ENCODE measurements around the gene OR2AG1.

OR2AG1 gene

DNA sequence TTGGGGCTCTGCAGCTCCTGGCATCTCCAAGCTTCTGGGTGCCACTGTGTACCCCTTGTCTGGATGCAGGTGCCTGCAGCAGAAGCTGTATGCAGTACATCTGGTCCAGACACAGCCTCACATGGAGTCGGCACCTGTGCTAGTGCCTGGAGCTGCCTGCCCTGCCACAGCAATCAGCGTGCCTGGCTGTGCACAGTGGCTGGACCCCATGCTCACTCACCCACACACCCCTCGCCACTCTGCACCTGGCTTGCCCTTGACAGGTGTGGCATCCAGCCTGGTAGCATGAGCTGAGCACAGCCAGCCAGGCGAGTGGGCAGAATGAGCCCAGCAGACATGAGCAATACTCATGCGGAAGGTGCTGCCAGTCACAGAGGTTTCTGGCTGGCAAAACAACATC is 36.1 kb downstream of the OR2AG1 start:
- TF ChIP-seq, protein P1, sequence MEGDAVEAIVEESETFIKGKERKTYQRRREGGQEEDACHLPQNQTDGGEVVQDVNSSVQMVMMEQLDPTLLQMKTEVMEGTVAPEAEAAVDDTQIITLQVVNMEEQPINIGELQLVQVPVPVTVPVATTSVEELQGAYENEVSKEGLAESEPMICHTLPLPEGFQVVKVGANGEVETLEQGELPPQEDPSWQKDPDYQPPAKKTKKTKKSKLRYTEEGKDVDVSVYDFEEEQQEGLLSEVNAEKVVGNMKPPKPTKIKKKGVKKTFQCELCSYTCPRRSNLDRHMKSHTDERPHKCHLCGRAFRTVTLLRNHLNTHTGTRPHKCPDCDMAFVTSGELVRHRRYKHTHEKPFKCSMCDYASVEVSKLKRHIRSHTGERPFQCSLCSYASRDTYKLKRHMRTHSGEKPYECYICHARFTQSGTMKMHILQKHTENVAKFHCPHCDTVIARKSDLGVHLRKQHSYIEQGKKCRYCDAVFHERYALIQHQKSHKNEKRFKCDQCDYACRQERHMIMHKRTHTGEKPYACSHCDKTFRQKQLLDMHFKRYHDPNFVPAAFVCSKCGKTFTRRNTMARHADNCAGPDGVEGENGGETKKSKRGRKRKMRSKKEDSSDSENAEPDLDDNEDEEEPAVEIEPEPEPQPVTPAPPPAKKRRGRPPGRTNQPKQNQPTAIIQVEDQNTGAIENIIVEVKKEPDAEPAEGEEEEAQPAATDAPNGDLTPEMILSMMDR (IDR thresholded peaks at IDR 0.05; ENCODE audit: insufficient read depth, low read length, poor library complexity, severe bottlenecking): no peak
- DNase-seq (ENCODE audit: extremely low read depth, insufficient read length): no peak
- no peaks in the 10 kb centered on the region for H3K36me3 ChIP-seq (ENCODE audit: control insufficient read depth, insufficient read depth, low read length)
- no peaks in the 10 kb centered on the region for H3K27me3 ChIP-seq (replicated peaks; ENCODE audit: control insufficient read depth, insufficient read depth, low read length)
- H3K4me3 ChIP-seq (replicated peaks; ENCODE audit: low read depth, low read length): no peak overlapping the region

DNA sequence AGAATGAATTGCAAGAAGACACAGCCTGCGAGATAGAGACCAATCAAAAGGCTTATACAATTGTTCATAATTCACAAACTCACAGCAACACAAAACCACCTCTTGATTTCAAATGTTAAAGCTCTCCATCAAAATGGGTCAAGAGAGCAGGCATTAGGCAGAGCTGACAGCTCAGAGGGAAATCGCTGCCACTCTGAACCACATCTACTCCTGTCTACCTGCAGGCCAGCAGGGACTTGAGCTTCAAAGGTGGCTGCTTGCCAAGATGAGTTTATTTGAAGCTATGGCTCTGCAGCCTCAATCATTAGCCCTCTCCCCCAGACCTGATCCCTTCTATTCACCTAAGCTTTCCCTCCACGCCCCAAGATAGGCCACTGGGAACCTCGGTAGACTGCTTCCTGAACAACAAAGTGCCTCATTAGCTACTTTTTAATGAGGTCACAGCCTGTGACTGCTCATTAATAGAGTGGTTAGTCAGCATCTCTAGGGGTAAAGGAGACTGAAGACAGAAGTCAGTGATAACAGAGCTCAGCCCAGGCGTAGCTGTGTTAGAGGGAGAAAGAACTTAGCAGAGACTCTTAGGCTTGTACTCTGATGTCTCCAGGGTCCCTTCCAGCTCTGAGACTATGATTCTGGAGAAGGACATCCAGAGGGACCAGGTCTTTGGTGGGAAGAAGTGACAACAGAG is 41.5 kb downstream of the OR2AG1 start:
- Histone ChIP-seq H3K27me3 (replicated peaks; ENCODE audit: control insufficient read depth, insufficient read depth, low read length) (no peaks in the 10 kb centered on the region), H3K36me3 (ENCODE audit: control insufficient read depth, insufficient read depth, low read length) (no peaks in the 10 kb centered on the region), H3K4me3 (replicated peaks; ENCODE audit: low read depth, low read length) (no peak overlapping the region)
- TF ChIP-seq, protein P1 (IDR thresholded peaks at IDR 0.05; ENCODE audit: insufficient read depth, low read length, poor library complexity, severe bottlenecking): no peak
- DNase-seq (ENCODE audit: extremely low read depth, insufficient read length): no peak

DNA sequence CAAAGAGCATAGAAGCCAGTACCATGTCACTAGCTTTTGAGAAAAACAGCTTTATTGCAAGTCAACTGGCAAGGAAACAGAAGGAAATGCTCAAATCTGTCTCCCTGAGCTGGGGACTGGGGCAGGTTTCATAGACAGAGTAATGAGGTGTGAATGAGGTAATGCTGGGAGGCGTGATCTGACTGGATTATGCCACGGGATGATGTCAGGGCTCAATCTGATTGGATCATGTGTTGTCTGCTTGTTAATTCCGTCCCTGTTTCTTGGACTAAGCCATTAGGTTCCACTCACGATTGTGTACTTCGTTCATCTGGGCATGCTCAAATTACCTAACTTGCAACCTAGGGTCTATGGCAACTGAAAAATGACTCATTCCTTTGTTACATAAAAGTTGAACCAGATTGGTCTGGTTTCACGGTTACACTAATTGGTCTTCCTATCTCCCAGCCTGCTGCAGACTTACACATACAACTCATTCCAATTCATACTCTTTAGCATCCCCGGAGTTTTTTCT is 42.5 kb downstream of the OR2AG1 start:
- Histone ChIP-seq H3K36me3 (ENCODE audit: control insufficient read depth, insufficient read depth, low read length) (no peaks in the 10 kb centered on the region), H3K27me3 (replicated peaks; ENCODE audit: control insufficient read depth, insufficient read depth, low read length) (no peaks in the 10 kb centered on the region)
- no peak for DNase-seq (ENCODE audit: extremely low read depth, insufficient read length)

DNA sequence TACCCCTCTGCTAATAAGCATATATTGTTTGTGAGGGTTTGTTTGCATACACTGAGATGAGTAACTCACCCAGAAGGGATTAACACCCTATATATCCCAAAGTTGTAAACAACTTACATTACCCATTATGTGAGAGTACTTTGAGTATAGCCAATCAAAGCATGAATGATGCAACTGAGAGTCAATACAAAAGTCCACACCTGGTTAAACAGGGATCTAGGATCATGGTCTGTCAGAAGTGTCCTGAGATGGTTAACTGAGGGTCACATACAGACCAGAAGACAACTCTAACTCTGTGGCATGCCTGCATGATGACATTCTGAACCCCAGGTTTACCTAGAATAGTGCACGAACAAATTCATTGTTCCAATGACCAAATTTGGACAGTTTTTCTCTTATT is 45.3 kb downstream of the OR2AG1 start:
- Histone ChIP-seq H3K27me3 (replicated peaks; ENCODE audit: control insufficient read depth, insufficient read depth, low read length) (no peaks in the 10 kb centered on the region), H3K36me3 (ENCODE audit: control insufficient read depth, insufficient read depth, low read length) (no peaks in the 10 kb centered on the region), H3K4me3 (replicated peaks; ENCODE audit: low read depth, low read length) (no peak overlapping the region)
- TF ChIP-seq, protein P1 (IDR thresholded peaks at IDR 0.05; ENCODE audit: insufficient read depth, low read length, poor library complexity, severe bottlenecking): no peak
- DNase-seq (ENCODE audit: extremely low read depth, insufficient read length): no peak

More for the DNA sequence above, 42.5 kb downstream of the OR2AG1 start:
- TF ChIP-seq, protein P1 (IDR thresholded peaks at IDR 0.05; ENCODE audit: insufficient read depth, low read length, poor library complexity, severe bottlenecking): no peak
- H3K4me3 ChIP-seq (replicated peaks; ENCODE audit: low read depth, low read length): no peak overlapping the region

GRCh38 chr11:6833356-6833755 is 50.5 kb downstream of the OR2AG1 start:
- no peak for DNase-seq (ENCODE audit: extremely low read depth, insufficient read length)
- no peaks in the 10 kb centered on the region for H3K27me3 ChIP-seq (replicated peaks; ENCODE audit: control insufficient read depth, insufficient read depth, low read length)
- no peak overlapping the region for H3K4me3 ChIP-seq (replicated peaks; ENCODE audit: low read depth, low read length)
- no peaks in the 10 kb centered on the region for H3K36me3 ChIP-seq (ENCODE audit: control insufficient read depth, insufficient read depth, low read length)
- TF ChIP-seq, protein P1 (IDR thresholded peaks at IDR 0.05; ENCODE audit: insufficient read depth, low read length, poor library complexity, severe bottlenecking): no peak
